HEK293 (cell line): ENCODE data around the gene P3H4.
A peak's percentile ranks its signal among the peaks of the same experiment; 100 is the strongest.

ENCODE experiments used
- CTCF ChIA-PET: fragments of 350-600 bp; formaldehyde crosslinking; extraction: SDS; loops from one replicate; lab custom pipeline; 2021; ENCODE audit warnings: antibody characterized with exemption; lab: Yijun Ruan, JAX
- POLR2A ChIA-PET: fragments of 300-600 bp; formaldehyde crosslinking; extraction: SDS; loops from one replicate; lab custom pipeline; 2020; ENCODE audit warnings: antibody characterized with exemption, inconsistent platforms; lab: Yijun Ruan, JAX
- H3K27ac ChIP-seq: fragments of 200-500 bp; sonication (Bioruptor generic); 2 replicates; pipeline ENCODE4 v1.5.1; 2014; ENCODE audit warnings: low read depth, low read length, control low read depth, inconsistent platforms; ENCODE audit errors: extremely low read depth
- H3K36me3 ChIP-seq, 2 experiments: fragments of 200-500 bp in 1 of 2; sonication (Bioruptor generic) in 1 of 2; 1 replicate in 1 of 2; 2 replicates in 1 of 2; pipeline ENCODE4 v1.5.1; 2014 to 2017; ENCODE audit warnings: inconsistent platforms in 2 of 2, low read length in 2 of 2; ENCODE audit not compliant: control insufficient read depth in 2 of 2, insufficient read depth in 1 of 2
- H3K4me1 ChIP-seq: fragments of 200-500 bp; sonication (Bioruptor generic); 2 replicates; pipeline ENCODE4 v1.5.1; 2014; ENCODE audit warnings: mild to moderate bottlenecking, low read length, inconsistent platforms; ENCODE audit not compliant: control insufficient read depth, insufficient read depth
- H3K4me3 ChIP-seq: 2 replicates; pipeline ENCODE4 v1.5.1; 2011; ENCODE audit warnings: low read depth, mild to moderate bottlenecking, control low read depth, low read length, moderate library complexity
- H3K9me3 ChIP-seq: fragments of 200-500 bp; sonication (Bioruptor generic); 2 replicates; pipeline ENCODE4 v1.5.1; 2014; ENCODE audit warnings: low read depth, low read length, inconsistent platforms; ENCODE audit not compliant: control insufficient read depth, insufficient read depth
- AEBP2 ChIP-seq: fragments of 450-650 bp; formaldehyde crosslinking; IDR thresholded peaks from 2 replicates; pipeline ENCODE4 v1.5.1; 2016; ENCODE audit warnings: missing biosample characterization, missing genetic modification characterization, borderline replicate concordance
- HOXC10 ChIP-seq: sonication (generic); formaldehyde crosslinking; IDR thresholded peaks from 2 replicates; pipeline ENCODE4 v1.8.1; 2023; ENCODE audit warnings: mild to moderate bottlenecking, missing genetic modification reagents
- KLF9 ChIP-seq: fragments of 450-650 bp; formaldehyde crosslinking; IDR thresholded peaks from 2 replicates; pipeline ENCODE4 v1.5.1; 2016; ENCODE audit warnings: missing biosample characterization, missing genetic modification characterization, low read depth
- OVOL3 ChIP-seq: fragments of 450-650 bp; formaldehyde crosslinking; IDR thresholded peaks from 2 replicates; pipeline ENCODE4 v1.5.1; 2016; ENCODE audit warnings: missing biosample characterization, missing genetic modification characterization
- PATZ1 ChIP-seq: fragments of 450-650 bp; formaldehyde crosslinking; IDR thresholded peaks from 2 replicates; pipeline ENCODE4 v1.5.1; 2016; ENCODE audit warnings: missing biosample characterization, missing genetic modification characterization
- RBAK ChIP-seq: fragments of 450-650 bp; formaldehyde crosslinking; IDR thresholded peaks from 2 replicates; pipeline ENCODE4 v1.5.1; 2016; ENCODE audit warnings: missing biosample characterization, missing genetic modification characterization
- REPIN1 ChIP-seq: fragments of 450-650 bp; formaldehyde crosslinking; IDR thresholded peaks from 2 replicates; pipeline ENCODE4 v1.5.1; 2017; ENCODE audit warnings: missing biosample characterization, missing genetic modification characterization, low read depth
- SP3 ChIP-seq: fragments of 450-650 bp; formaldehyde crosslinking; IDR thresholded peaks from 2 replicates; pipeline ENCODE4 v1.5.1; 2016; ENCODE audit warnings: missing biosample characterization, missing genetic modification characterization
- ZBTB20 ChIP-seq: fragments of 450-650 bp; formaldehyde crosslinking; IDR thresholded peaks from 2 replicates; pipeline ENCODE4 v1.5.1; 2016; ENCODE audit warnings: missing biosample characterization, missing genetic modification characterization
- ZNF202 ChIP-seq: fragments of 450-650 bp; formaldehyde crosslinking; IDR thresholded peaks from 2 replicates; pipeline ENCODE4 v1.5.1; 2016; ENCODE audit warnings: missing biosample characterization, missing genetic modification characterization, borderline replicate concordance
- ZNF223 ChIP-seq: fragments of 450-650 bp; formaldehyde crosslinking; IDR thresholded peaks from 2 replicates; pipeline ENCODE4 v1.5.1; 2016; ENCODE audit warnings: missing biosample characterization, missing genetic modification characterization
- ZNF248 ChIP-seq: fragments of 450-650 bp; formaldehyde crosslinking; IDR thresholded peaks from 2 replicates; pipeline ENCODE4 v1.5.1; 2017; ENCODE audit warnings: missing biosample characterization, missing genetic modification characterization
- ZNF341 ChIP-seq: fragments of 450-650 bp; formaldehyde crosslinking; IDR thresholded peaks from 2 replicates; pipeline ENCODE4; 2016; ENCODE audit warnings: low read depth, missing biosample characterization, missing genetic modification characterization
- ZNF394 ChIP-seq: fragments of 450-650 bp; formaldehyde crosslinking; IDR thresholded peaks from 2 replicates; pipeline ENCODE4 v1.5.1; 2016; ENCODE audit warnings: missing biosample characterization, missing genetic modification characterization, mild to moderate bottlenecking, moderate library complexity, borderline replicate concordance
- ZNF433 ChIP-seq: fragments of 450-650 bp; formaldehyde crosslinking; IDR thresholded peaks from 2 replicates; pipeline ENCODE4 v1.5.1; 2016; ENCODE audit warnings: missing biosample characterization, missing genetic modification characterization, low read depth
- ZNF692 ChIP-seq: fragments of 450-650 bp; formaldehyde crosslinking; IDR thresholded peaks from 2 replicates; pipeline ENCODE4 v1.5.1; 2016; ENCODE audit warnings: missing biosample characterization, missing genetic modification characterization
- ZNF792 ChIP-seq: fragments of 450-650 bp; formaldehyde crosslinking; IDR thresholded peaks from 2 replicates; pipeline ENCODE4 v1.5.1; 2016; ENCODE audit warnings: missing biosample characterization, missing genetic modification characterization
- ZSCAN16 ChIP-seq: fragments of 450-650 bp; formaldehyde crosslinking; IDR thresholded peaks from 2 replicates; pipeline ENCODE4 v1.5.1; 2016; ENCODE audit warnings: missing biosample characterization, missing genetic modification characterization

Gene P3H4

GRCh38 chr17:41823141-41823524 is 11.4 kb upstream of the P3H4 start:
- no peaks in the 10 kb centered on the region for H3K4me1 ChIP-seq
- POLR2A ChIA-PET: interaction anchor here (0.5 to 2.9 kb wide), 8 partner anchors 9 to 134 kb away, joined by 3 to 25 read pairs (median 6); partner anchors contain the start of genes EIF1, FKBP10 and P3H4
- H3K4me3 ChIP-seq: no peak overlapping the region
- no peaks in the 10 kb centered on the region for H3K9me3 ChIP-seq
- peaks cover 18 to 88% of the 10 kb centered on the region in 2 experiments for H3K36me3 ChIP-seq
- CTCF ChIA-PET: no interaction called here
- no peak overlapping the region for H3K27ac ChIP-seq
- TF ChIP-seq ZNF692 (tag by site-specific recombination): no peak
- no peak for TF ChIP-seq ZNF223 (tag by site-specific recombination)
- TF ChIP-seq ZNF341 (tag by site-specific recombination): no peak
- no peak for TF ChIP-seq ZNF394 (tag by site-specific recombination)
- TF ChIP-seq ZNF792: no peak
- no peak for TF ChIP-seq SP3 (tag by site-specific recombination)
- TF ChIP-seq ZBTB20 (tag by site-specific recombination): no peak

DNA sequence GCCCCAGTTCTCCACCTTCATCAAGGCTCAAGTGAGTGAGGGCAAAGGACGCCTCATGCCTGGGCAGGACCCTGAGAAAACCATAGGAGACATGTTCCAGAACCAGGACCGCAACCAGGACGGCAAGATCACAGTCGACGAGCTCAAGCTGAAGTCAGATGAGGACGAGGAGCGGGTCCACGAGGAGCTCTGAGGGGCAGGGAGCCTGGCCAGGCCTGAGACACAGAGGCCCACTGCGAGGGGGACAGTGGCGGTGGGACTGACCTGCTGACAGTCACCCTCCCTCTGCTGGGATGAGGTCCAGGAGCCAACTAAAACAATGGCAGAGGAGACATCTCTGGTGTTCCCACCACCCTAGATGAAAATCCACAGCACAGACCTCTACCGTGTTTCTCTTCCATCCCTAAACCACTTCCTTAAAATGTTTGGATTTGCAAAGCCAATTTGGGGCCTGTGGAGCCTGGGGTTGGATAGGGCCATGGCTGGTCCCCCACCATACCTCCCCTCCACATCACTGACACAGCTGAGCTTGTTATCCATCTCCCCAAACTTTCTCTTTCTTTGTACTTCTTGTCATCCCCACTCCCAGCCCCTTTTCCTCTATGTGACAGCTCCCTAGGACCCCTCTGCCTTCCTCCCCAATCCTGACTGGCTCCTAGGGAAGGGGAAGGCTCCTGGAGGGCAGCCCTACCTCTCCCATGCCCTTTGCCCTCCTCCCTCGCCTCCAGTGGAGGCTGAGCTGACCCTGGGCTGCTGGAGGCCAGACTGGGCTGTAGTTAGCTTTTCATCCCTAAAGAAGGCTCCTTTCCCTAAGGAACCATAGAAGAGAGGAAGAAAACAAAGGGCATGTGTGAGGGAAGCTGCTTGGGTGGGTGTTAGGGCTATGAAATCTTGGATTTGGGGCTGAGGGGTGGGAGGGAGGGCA is 10.7 kb upstream of the P3H4 start:
- CTCF ChIA-PET: interaction anchor here (0.6 to 0.7 kb wide), 2 partner anchors 20 to 358 kb away, joined by 3 read pairs; partner anchors contain the start of gene KCNH4

GRCh38 chr17:41821776-41822175 is 10.0 kb upstream of the P3H4 start:
- peaks cover 12 to 89% of the 10 kb centered on the region in 2 experiments for H3K36me3 ChIP-seq
- CTCF ChIA-PET: no interaction called here

More for the DNA sequence above, 10.7 kb upstream of the P3H4 start:
- Histone ChIP-seq H3K4me3 (no peak overlapping the region), H3K9me3 (no peaks in the 10 kb centered on the region), H3K36me3 (peaks cover 17 to 87% of the 10 kb centered on the region in 2 experiments), H3K27ac (peak overlapping the region; percentile 11; the same call in 1 of the 2 replicates), H3K4me1 (no peaks in the 10 kb centered on the region)
- POLR2A ChIA-PET: interaction anchor here (0.5 to 2.9 kb wide), 8 partner anchors 8 to 134 kb away, joined by 3 to 25 read pairs (median 6); partner anchors contain the start of genes EIF1, FKBP10 and P3H4
- TF ChIP-seq ZNF202 (tag by site-specific recombination): no peak
- peak; percentile 18; the same call in 1 of the 2 replicates for TF ChIP-seq ZNF341 (tag by site-specific recombination)
- TF ChIP-seq PATZ1: no peak
- no peak for TF ChIP-seq ZNF792
- no peak for TF ChIP-seq OVOL3 (tag by site-specific recombination)

More at GRCh38 chr17:41821776-41822175, 10.0 kb upstream of the P3H4 start:
- no peaks in the 10 kb centered on the region for H3K9me3 ChIP-seq
- no peaks in the 10 kb centered on the region for H3K4me1 ChIP-seq
- POLR2A ChIA-PET: interaction anchor here (1.3 to 2.9 kb wide), 2 partner anchors 9 kb away, joined by 6 to 25 read pairs; partner anchors contain the start of genes FKBP10 and P3H4
- H3K4me3 ChIP-seq: no peak overlapping the region
- peak overlapping the region; percentile 11; the same call in 1 of the 2 replicates for H3K27ac ChIP-seq
- TF ChIP-seq ZSCAN16 (tag by site-specific recombination) (no peak), AEBP2 (tag by site-specific recombination) (no peak), RBAK (tag by site-specific recombination) (no peak), KLF9 (tag by site-specific recombination) (no peak), ZNF433 (tag by site-specific recombination) (no peak), HOXC10 (CRISPR knock-in tag) (no peak), REPIN1 (tag by site-specific recombination) (no peak), ZNF248 (no peak)
